ENCODE data around the gene AP4S1.
"Not testable (repeated sequence)": the region's sequence is repeated elsewhere in the genome, so short reads cannot be mapped to it uniquely, and the experiment has no call there.

The AP4S1 gene

DNA sequence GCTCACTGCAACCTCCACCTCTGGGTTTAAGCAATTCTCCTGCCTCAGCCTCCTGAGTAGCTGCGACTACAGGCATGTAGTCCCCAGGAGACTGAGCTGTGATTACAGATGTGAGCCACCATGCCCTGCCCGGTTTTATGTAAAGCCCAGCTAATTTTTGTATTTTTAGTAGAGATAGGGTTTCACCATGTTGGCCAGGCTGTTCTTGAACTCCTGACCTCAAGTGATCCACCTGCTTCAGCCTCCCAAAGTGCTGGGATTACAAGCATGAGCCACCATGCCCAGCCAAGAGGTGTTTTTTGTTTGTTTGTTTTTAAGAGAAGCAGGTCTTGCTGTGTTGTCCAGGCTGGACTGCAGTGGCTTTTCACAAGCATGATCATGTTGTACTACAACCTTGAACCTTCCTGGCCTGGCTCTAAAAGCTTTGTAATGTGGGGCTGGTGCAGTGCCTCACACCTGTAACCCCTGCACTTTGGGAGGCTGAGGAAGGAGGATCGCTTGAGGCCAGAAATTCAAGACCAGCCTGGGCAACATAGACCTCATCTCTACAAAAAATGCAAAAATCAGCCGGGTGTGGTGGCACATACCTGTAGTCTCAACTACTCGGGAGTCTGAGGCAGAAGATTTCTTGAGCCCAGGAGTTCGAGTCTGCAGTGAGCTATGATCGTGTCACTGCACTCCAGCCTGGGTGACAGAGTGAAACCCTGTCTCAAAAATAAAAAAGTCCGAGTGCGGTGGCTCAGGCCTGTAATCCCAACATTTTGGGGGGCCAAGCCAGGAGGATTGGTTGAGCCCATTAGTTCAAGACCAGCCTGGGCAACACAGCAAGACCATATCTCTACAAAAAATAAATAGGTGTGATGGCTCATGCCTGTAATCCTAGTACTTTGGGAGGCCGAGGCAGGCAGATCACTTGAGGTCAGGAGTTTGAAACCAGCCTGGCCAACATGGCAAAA lies 68.7 kb downstream of the AP4S1 start:
- peaks cover 14% of the 10 kb centered on the region for H3K36me3 ChIP-seq (ENCODE audit: insufficient read depth, low read length)
- peaks cover 16% of the 10 kb centered on the region for H3K4me1 ChIP-seq (ENCODE audit: control insufficient read depth, insufficient read depth, low read length)
- not testable (repeated sequence) for H3K27me3 ChIP-seq (ENCODE audit: control insufficient read depth, insufficient read depth, low read length); H3K9me3 ChIP-seq (replicated peaks; ENCODE audit: low read length); H3K9ac ChIP-seq (ENCODE audit: low read depth, low read length); H3K4me3 ChIP-seq (ENCODE audit: low read length); H3K4me2 ChIP-seq (ENCODE audit: low read length)

DNA sequence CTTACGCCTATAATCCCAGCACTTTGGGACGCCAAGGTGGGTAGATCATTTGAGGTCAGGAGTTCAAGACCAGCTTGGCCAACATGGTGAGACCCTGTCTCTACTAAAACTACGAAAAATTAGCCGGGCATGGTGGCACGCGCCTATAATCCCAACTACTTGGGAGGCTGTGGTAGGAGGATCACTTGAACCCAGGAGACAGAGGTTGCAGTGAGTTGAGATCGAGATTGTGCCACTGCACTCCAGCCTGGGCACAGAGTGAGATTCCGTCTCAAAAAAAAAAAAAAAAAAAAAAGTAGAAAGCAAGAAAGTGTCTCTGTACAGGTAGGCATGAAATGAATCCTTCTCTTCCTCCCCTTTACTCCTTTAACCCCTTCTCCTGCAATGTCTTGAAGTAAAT lies 70.4 kb downstream of the AP4S1 start:
- H3K9ac ChIP-seq (ENCODE audit: low read depth, low read length); H3K27me3 ChIP-seq (ENCODE audit: control insufficient read depth, insufficient read depth, low read length); H3K9me3 ChIP-seq (replicated peaks; ENCODE audit: low read length); H3K4me1 ChIP-seq (ENCODE audit: control insufficient read depth, insufficient read depth, low read length); H3K4me3 ChIP-seq (ENCODE audit: low read length); H3K4me2 ChIP-seq (ENCODE audit: low read length): not testable (repeated sequence)
- peaks cover 29% of the 10 kb centered on the region for H3K36me3 ChIP-seq (ENCODE audit: insufficient read depth, low read length)

DNA sequence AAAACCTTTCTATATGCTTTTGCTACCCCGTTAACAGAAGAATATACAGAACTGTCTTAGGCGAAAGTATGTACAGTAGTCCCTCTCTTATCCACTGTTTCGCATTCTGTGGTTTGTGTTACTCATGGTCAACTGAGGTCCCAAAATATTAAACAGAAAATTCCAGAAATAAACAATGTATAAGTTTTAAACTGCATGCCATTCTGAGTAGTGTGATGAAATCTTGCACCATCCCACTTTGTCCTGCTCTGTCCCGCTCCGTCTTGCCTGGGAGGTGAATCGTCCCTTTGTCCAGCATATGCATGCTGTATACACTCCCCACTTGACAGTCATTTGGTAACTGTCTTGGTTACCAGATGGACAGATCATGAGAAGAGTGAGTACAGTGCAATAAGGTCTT lies 70.8 kb downstream of the AP4S1 start:
- Histone ChIP-seq H3K36me3 (ENCODE audit: insufficient read depth, low read length) (peaks cover 34% of the 10 kb centered on the region), H3K9ac (ENCODE audit: low read depth, low read length) (no peak overlapping the region), H3K9me3 (replicated peaks; ENCODE audit: low read length) (no peaks in the 10 kb centered on the region), H3K27me3 (ENCODE audit: control insufficient read depth, insufficient read depth, low read length) (no peaks in the 10 kb centered on the region), H3K4me2 (ENCODE audit: low read length) (no peak overlapping the region), H3K4me3 (ENCODE audit: low read length) (no peak overlapping the region), H3K4me1 (ENCODE audit: control insufficient read depth, insufficient read depth, low read length) (peaks cover 4% of the 10 kb centered on the region)

DNA sequence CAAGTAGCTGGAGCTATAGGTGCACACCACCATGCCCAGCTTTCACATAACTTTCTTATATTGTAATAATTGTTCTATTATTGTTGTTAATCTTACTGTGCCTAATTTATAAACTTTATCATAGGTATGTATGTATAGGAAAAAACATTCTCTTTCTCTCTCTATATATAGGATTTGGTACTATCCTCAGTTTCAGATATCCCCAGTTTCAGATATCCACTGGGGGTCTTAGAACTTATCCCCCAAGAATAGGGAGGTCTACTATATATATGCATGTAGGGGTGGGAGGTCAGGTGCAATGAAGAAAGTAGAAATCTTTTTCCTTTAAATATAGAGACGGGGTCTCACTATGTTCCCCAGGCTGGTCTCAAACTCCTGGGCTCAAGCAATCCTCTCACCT lies 71.6 kb downstream of the AP4S1 start:
- Histone ChIP-seq H3K36me3 (ENCODE audit: insufficient read depth, low read length) (peaks cover 42% of the 10 kb centered on the region), H3K4me3 (ENCODE audit: low read length) (no peak overlapping the region), H3K9me3 (replicated peaks; ENCODE audit: low read length) (no peaks in the 10 kb centered on the region), H3K9ac (ENCODE audit: low read depth, low read length) (no peak overlapping the region), H3K4me2 (ENCODE audit: low read length) (no peak overlapping the region), H3K27me3 (ENCODE audit: control insufficient read depth, insufficient read depth, low read length) (no peaks in the 10 kb centered on the region), H3K4me1 (ENCODE audit: control insufficient read depth, insufficient read depth, low read length) (no peaks in the 10 kb centered on the region)

DNA sequence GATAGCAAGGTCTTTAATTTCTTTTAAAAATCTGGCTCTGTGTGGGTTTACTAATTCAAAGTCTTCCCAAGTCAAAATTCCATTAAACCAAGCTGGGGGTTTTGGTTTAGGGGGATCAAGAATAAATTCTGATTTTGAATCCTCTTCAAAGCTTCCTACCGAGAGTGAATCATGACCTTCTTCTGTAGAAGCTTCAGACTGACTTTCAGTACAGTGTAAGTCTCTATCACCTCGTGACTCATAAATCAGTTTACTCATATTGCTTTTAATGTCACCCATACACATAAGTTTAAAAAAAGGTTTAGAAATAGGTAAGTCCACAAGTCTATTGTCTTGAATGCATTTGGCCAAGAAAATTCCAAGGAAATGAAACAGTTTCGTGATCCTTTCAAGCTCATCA lies 81.3 kb downstream of the AP4S1 start:
- Histone ChIP-seq H3K4me3 (ENCODE audit: low read length) (no peak overlapping the region), H3K36me3 (ENCODE audit: insufficient read depth, low read length) (peaks cover 71% of the 10 kb centered on the region), H3K9me3 (replicated peaks; ENCODE audit: low read length) (no peaks in the 10 kb centered on the region), H3K27me3 (ENCODE audit: control insufficient read depth, insufficient read depth, low read length) (no peaks in the 10 kb centered on the region), H3K4me2 (ENCODE audit: low read length) (no peak overlapping the region), H3K4me1 (ENCODE audit: control insufficient read depth, insufficient read depth, low read length) (no peaks in the 10 kb centered on the region), H3K9ac (ENCODE audit: low read depth, low read length) (no peak overlapping the region)

DNA sequence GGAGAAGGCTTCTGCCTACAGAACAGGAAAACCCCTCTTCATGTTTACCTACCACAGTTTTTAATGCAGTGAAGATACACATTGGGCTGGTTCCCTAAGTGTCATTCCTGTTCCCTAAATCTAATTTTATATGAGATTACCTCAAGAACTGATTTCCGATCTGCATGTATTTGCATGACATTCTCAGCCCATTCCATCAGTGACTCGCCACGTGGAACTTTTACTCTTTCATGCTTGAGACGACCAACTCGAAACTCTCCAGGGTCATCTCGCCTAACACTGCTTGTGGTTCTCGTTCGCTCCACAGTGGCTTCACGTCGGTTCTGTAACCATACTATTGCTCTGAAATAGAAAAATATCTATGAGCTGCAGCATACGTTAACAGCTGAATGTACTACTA lies 83.8 kb downstream of the AP4S1 start:
- H3K4me2 ChIP-seq (ENCODE audit: low read length), result no peak overlapping the region
- H3K27me3 ChIP-seq (ENCODE audit: control insufficient read depth, insufficient read depth, low read length), result no peaks in the 10 kb centered on the region
- H3K36me3 ChIP-seq (ENCODE audit: insufficient read depth, low read length), result peaks cover 75% of the 10 kb centered on the region
- no peaks in the 10 kb centered on the region for H3K4me1 ChIP-seq (ENCODE audit: control insufficient read depth, insufficient read depth, low read length)
- H3K9me3 ChIP-seq (replicated peaks; ENCODE audit: low read length), result no peaks in the 10 kb centered on the region
- H3K9ac ChIP-seq (ENCODE audit: low read depth, low read length), result no peak overlapping the region
- H3K4me3 ChIP-seq (ENCODE audit: low read length), result no peak overlapping the region

DNA sequence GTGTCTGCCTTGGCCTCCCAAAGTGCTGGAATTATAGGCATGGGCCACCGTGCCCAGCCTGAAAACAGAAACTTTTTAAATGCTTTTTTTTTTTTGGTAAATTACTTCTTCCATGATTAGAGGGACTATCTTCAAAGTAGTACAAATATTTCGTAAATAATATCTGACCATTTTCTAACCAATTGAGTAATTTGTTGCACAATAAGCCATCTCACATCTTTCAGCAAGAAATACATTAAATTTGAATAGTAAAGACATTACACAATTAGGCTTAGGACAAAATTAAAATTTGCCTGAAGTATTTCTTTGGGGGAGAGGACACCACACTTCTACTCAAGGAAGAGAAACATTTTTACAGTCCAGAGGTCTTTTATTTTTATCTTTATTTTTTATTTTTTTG lies 85.4 kb downstream of the AP4S1 start:
- no peak overlapping the region for H3K4me2 ChIP-seq (ENCODE audit: low read length)

DNA sequence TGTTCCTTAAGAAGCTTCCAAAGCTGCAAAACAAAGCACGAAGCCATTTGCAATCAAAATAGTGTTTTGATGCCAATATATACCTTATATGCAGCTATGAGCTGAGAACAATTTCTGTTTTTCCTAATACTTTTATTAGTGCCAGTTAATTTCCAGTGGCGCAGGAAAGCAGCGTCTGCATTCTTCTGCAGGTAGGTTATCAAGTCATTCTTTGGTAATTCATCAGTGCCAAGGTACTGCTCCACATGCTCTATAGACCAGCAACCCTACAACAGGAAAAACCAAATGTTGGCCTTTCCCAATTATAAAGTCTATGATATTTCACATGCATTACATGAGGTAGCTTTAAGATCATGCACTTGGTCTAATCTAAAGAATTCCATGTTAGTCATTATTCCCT lies 88.3 kb downstream of the AP4S1 start:
- Histone ChIP-seq H3K4me1 (ENCODE audit: control insufficient read depth, insufficient read depth, low read length) (no peaks in the 10 kb centered on the region), H3K27me3 (ENCODE audit: control insufficient read depth, insufficient read depth, low read length) (no peaks in the 10 kb centered on the region), H3K36me3 (ENCODE audit: insufficient read depth, low read length) (peaks cover 67% of the 10 kb centered on the region), H3K9ac (ENCODE audit: low read depth, low read length) (no peak overlapping the region), H3K9me3 (replicated peaks; ENCODE audit: low read length) (no peaks in the 10 kb centered on the region), H3K4me2 (ENCODE audit: low read length) (no peak overlapping the region), H3K4me3 (ENCODE audit: low read length) (no peak overlapping the region)

More for the DNA sequence above, 85.4 kb downstream of the AP4S1 start:
- Histone ChIP-seq H3K27me3 (ENCODE audit: control insufficient read depth, insufficient read depth, low read length) (no peaks in the 10 kb centered on the region), H3K4me3 (ENCODE audit: low read length) (no peak overlapping the region), H3K4me1 (ENCODE audit: control insufficient read depth, insufficient read depth, low read length) (no peaks in the 10 kb centered on the region), H3K36me3 (ENCODE audit: insufficient read depth, low read length) (peaks cover 75% of the 10 kb centered on the region), H3K9me3 (replicated peaks; ENCODE audit: low read length) (no peaks in the 10 kb centered on the region), H3K9ac (ENCODE audit: low read depth, low read length) (no peak overlapping the region)

DNA sequence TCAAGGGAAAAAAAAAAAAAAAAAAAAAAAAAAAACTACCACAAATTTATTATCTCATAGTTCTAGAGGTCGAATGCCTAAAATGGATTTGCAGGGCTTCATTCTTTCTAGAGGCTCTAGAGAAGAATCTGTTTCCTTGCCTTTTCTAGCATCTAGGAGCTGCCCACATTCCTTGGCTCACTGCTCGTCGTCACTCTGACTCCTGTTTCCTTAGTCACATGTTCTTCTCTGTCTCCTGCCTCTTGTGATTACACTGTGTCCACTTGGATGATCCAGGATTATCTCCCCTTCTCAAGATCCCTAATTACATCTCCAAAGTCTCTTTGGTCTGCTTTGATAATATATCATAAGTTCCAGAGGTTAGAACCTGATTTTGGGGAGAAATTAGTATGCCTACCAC lies 93.4 kb downstream of the AP4S1 start:
- no peaks in the 10 kb centered on the region for H3K4me1 ChIP-seq (ENCODE audit: control insufficient read depth, insufficient read depth, low read length)
- no peaks in the 10 kb centered on the region for H3K9me3 ChIP-seq (replicated peaks; ENCODE audit: low read length)
- no peaks in the 10 kb centered on the region for H3K27me3 ChIP-seq (ENCODE audit: control insufficient read depth, insufficient read depth, low read length)
- H3K4me2 ChIP-seq (ENCODE audit: low read length), result no peak overlapping the region
- H3K9ac ChIP-seq (ENCODE audit: low read depth, low read length), result no peak overlapping the region
- H3K36me3 ChIP-seq (ENCODE audit: insufficient read depth, low read length), result peaks cover 79% of the 10 kb centered on the region
- no peak overlapping the region for H3K4me3 ChIP-seq (ENCODE audit: low read length)

DNA sequence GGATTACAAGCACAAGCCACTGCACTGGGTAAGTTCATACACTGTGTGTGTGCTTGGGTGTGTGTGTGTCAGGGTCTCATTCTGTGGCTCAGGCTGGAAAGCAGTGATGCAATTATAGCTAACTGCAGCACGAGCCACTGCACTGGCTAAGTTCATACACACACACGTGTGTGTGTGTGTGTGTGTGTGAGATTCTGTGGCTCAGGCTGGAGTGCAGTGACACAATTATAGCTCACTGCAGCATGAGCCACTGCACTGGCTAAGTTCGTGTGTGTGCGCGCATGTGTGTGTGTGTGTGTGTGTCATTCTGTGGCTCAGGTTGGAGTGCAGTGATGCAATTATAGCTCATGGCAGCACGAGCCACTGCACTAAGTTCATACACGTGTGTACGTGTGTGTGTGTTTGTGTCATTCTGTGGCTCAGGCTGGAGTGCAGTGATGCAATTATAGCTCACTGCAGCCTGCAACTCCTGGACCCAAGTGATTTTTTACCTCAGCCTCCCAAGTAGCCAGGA lies 96.7 kb downstream of the AP4S1 start:
- Histone ChIP-seq H3K36me3 (ENCODE audit: insufficient read depth, low read length) (peaks cover 72% of the 10 kb centered on the region), H3K9me3 (replicated peaks; ENCODE audit: low read length) (no peaks in the 10 kb centered on the region), H3K9ac (ENCODE audit: low read depth, low read length) (no peak overlapping the region), H3K4me2 (ENCODE audit: low read length) (no peak overlapping the region), H3K4me3 (ENCODE audit: low read length) (no peak overlapping the region), H3K4me1 (ENCODE audit: control insufficient read depth, insufficient read depth, low read length) (no peaks in the 10 kb centered on the region), H3K27me3 (ENCODE audit: control insufficient read depth, insufficient read depth, low read length) (no peaks in the 10 kb centered on the region)

DNA sequence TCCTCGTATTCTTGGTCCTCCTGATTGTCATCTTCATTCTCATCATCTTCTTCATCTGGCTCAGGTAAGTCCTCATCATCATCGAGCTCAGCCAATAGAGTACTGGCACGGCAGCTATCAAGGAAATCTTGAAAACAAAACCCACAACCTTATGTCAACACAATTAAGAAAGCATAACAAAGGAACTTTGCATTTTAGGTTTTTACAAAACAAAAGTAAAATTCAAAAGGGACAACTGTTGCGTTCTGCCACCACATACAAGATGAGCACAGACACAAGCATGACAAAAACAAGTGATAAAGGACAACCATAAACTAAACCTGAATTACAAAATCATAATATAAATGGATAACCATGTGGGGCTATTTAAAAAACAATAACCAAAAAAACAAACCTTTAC lies 97.5 kb downstream of the AP4S1 start:
- no peaks in the 10 kb centered on the region for H3K27me3 ChIP-seq (ENCODE audit: control insufficient read depth, insufficient read depth, low read length)
- no peak overlapping the region for H3K4me2 ChIP-seq (ENCODE audit: low read length)
- no peak overlapping the region for H3K9ac ChIP-seq (ENCODE audit: low read depth, low read length)
- H3K36me3 ChIP-seq (ENCODE audit: insufficient read depth, low read length), result peaks cover 75% of the 10 kb centered on the region
- H3K4me3 ChIP-seq (ENCODE audit: low read length), result no peak overlapping the region
- H3K4me1 ChIP-seq (ENCODE audit: control insufficient read depth, insufficient read depth, low read length), result no peaks in the 10 kb centered on the region
- H3K9me3 ChIP-seq (replicated peaks; ENCODE audit: low read length), result no peaks in the 10 kb centered on the region

DNA sequence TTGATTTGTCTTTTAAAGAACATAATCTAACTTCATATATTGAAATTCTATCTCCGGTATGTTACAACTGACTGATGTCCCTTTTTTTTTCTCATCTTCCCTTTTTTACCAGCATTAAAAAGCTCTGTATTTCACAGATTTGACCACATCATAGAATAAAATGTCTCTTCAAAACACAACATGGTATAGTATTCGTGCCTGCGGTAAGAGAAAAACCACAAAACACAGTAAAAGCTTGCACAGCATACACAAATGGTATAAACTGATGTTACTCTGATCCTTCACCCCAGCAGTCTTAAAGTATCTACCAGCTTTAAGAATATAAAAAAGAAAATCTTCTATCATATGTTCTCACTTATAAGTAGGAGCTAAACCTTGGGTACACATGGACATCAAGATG lies 98.7 kb downstream of the AP4S1 start:
- no peaks in the 10 kb centered on the region for H3K27me3 ChIP-seq (ENCODE audit: control insufficient read depth, insufficient read depth, low read length)
- H3K4me1 ChIP-seq (ENCODE audit: control insufficient read depth, insufficient read depth, low read length), result no peaks in the 10 kb centered on the region
- peaks cover 73% of the 10 kb centered on the region for H3K36me3 ChIP-seq (ENCODE audit: insufficient read depth, low read length)
- H3K9ac ChIP-seq (ENCODE audit: low read depth, low read length), result no peak overlapping the region
- H3K4me3 ChIP-seq (ENCODE audit: low read length), result no peak overlapping the region
- H3K4me2 ChIP-seq (ENCODE audit: low read length), result no peak overlapping the region
- H3K9me3 ChIP-seq (replicated peaks; ENCODE audit: low read length), result no peaks in the 10 kb centered on the region

All from skeletal muscle satellite cell (primary cell).